HuH-7 (cell line): ENCODE results near the gene PDCD11.
"Not testable (repeated sequence)": the region's sequence is repeated elsewhere in the genome, so short reads cannot be mapped to it uniquely, and the experiment has no call there.

Source experiments
- DNase-seq: peaks from one replicate; pipeline ENCODE4 v3.0.0; 2011; ENCODE audit warnings: low spot score

PDCD11 gene

GRCh38 chr10:103416436-103417147 lies 20.2 kb downstream of the PDCD11 start:
- DNase-seq, result peak; percentile 42

DNA sequence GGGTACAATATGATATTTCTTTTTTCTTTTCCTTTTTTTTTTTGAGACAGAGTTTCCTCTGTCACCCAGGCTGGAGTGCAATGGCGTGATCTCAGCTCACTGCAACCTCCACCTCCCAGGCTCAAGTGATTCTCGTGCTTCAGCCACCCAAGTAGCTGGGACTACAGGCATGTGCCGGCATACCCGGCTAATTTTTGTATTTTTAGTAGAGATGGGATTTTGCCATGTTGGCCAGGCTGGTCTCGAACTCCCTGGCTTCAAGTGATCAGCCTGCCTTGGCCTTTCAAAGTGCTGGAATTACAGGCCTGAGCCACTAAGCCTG lies 20.7 kb downstream of the PDCD11 start:
- not testable (repeated sequence) for DNase-seq

- no peak for DNase-seq
Measured at GRCh38 chr10:103417601-103418000, 21.2 kb downstream of the PDCD11 start.

DNA sequence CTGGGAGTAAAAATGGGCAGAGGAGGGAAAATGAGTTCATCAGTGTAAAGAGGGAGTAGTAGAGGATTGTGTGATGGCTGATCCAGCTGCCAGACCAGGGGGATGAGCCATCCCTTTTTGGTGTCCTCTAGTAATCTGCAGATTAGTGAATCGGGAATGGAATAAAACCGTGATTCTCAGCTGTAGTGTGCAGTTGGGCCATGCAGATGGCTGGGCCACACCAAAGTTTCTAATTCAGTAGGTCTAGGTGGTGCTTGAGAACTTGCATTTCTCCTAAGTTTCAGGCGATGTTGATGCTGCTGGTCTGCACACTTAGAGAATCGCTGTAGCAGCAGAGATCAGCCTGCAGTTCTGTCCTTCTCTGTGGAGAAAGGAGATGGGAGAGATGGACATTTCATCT lies 22.7 kb downstream of the PDCD11 start:
- DNase-seq, result no peak

GRCh38 chr10:103423748-103424147 lies 27.3 kb downstream of the PDCD11 start:
- DNase-seq, result no peak

DNA sequence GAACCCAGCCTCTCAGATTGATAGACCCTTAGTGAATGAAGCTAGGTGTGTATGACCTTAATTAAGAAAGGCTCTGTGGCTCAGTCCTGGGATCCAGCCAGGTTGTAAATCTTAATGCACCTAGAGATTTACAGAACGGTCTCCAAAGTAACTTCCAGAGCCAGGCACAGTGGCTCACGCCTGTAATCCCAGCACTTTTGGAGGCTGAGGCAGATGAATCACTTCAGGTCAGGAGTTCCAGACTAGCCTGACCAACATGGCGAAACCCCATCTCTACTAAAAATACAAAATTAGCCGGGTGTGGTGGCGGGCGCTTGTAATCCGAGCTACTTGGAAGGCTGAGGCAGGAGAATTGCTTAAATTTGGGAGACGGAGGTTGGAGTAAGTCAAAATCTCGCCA lies 31.4 kb downstream of the PDCD11 start:
- no peak for DNase-seq

DNA sequence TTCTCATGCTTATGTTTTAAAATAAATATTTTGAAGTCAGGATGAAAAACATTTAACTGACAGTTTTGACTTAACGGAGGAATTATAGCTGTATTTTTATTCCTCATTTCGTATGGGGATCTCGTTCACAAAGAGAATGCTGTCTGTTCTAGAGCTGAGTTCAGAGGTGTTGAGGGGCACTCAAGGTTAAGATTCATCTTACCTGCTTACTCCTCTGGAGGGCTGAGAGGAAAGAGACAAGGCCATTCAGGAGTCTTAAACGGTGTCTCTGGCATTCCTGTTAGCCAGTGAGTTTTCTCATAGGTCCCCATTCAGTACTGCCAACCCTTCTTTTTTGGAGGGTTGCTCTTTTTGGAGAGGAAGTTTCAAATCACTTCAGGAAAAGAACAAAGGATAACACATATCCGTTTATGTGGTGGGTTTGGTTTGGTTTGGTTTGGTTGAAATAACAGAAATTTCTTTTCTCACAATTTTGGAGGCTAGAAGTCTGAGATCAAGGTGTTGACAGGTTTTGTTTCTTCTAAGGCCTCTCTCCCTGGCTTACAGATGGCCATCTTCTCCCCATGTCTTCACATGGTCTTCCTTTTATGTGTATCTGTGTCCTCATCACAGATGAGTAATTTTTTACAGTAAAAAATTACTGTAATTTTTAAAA lies 32.7 kb downstream of the PDCD11 start:
- DNase-seq, result no peak

GRCh38 chr10:103429647-103430046 lies 33.2 kb downstream of the PDCD11 start:
- DNase-seq, result no peak

DNA sequence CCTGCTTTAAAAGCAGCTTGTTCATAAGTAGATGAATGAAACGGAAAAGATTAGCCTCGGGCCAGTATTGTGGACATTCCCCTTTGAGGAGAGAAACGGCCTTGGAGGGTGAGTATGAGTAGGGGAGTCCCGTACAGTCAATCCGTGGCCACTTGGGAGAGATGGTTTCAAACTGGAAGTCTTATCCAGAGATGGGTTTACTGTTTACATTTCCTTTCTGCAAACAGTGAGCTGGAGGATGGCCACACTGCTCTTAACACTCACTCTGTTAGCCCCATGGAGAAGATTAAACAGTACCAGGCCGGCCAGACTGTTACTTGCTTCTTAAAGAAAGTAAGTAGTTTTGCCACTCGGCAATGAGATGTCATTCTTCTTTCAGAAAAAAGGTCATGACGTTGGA lies 35.5 kb downstream of the PDCD11 start:
- no peak for DNase-seq

DNA sequence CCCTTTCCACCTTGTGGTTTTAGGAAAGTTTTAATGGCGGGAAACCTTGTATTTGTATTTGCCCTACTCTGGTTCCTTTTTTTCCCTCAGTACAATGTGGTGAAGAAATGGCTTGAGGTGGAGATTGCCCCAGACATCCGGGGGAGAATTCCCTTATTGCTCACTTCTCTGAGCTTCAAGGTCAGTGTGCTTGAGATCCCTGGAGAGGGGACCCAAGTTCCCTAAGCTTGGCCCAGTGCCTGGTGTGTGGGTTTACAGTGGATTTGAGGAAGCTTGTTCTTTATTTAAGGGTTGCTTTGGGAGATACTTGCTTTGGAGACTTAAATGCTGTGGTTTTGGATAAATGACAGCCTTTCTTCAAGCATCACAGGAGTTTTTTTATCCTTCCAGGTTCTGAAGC lies 37.4 kb downstream of the PDCD11 start:
- no peak for DNase-seq

GRCh38 chr10:103439776-103440175 lies 43.4 kb downstream of the PDCD11 start:
- no peak for DNase-seq

DNA sequence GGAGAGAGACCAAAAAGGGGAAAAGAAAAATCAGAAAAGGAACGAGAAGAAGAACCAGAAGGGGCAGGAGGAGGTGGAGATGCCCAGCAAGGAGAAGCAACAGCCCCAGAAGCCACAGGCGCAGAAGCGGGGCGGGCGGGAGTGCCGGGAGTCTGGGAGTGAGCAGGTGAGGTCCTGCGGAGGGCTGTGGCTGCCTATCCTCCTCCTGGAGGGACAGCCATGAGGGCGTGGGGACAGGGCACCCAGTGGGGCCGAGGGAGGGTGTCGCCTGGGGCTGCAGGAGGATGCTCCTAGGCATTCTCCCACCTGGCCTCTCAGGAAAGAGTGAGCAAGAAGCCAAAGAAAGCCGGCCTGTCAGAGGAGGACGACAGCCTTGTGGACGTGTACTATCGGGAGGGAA lies 44.0 kb downstream of the PDCD11 start:
- no peak for DNase-seq

GRCh38 chr10:103441206-103441605 lies 44.8 kb downstream of the PDCD11 start:
- no peak for DNase-seq

DNA sequence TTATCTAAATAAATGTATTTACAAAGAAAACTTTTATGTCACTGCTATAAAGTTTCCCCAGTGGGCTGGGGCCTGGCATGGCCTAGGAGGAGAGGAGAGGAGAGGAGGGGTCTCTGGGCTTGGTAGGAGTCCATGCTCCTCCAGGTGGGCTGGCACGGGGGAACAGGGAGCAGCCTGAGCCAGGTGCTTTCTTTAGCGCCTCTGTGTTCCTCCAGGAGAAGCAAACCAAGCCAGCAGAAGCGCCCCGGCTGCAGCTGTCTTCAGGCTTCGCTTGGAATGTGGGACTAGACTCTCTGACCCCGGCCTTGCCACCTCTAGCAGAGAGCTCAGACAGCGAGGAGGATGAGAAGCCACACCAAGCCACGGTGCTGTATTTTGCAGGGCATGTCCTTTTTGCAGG lies 45.2 kb downstream of the PDCD11 start:
- DNase-seq, result no peak

DNA sequence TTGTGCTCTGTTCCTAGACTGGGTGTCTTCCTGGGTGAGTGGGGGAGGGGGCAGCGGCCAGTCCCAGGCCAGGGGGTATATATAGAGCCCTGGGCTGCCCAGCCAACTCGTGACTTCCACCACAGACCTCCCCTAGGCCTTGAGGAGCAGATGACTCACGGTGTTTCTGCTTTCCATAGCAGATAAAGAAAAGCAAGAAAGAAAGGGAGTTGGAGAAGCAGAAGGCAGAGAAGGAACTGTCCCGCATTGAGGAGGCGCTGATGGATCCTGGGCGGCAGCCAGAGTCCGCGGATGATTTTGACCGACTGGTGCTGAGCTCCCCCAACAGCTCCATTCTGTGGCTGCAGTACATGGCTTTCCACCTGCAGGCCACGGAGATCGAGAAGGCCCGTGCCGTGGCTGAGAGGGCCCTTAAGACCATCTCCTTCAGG lies 45.6 kb downstream of the PDCD11 start:
- DNase-seq, result no peak

- DNase-seq, result no peak
Measured at GRCh38 chr10:103443475-103444185, 47.2 kb downstream of the PDCD11 start.

DNA sequence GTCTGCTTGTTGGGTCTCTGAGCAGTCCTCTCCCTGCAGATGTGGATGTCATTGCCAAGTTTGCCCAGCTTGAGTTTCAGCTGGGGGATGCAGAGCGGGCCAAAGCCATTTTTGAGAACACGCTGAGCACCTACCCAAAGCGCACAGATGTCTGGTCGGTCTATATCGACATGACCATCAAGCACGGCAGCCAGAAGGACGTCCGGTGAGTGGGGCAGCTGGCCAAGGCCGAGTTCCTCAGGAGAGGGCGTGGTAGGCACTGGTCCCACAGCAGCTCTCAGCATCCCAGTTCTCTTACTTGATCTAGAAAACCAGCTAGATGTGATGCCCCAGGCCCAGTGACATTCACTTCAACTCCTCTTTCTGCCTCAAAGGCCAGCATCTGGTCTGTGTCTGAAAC lies 48.1 kb downstream of the PDCD11 start:
- no peak for DNase-seq

DNA sequence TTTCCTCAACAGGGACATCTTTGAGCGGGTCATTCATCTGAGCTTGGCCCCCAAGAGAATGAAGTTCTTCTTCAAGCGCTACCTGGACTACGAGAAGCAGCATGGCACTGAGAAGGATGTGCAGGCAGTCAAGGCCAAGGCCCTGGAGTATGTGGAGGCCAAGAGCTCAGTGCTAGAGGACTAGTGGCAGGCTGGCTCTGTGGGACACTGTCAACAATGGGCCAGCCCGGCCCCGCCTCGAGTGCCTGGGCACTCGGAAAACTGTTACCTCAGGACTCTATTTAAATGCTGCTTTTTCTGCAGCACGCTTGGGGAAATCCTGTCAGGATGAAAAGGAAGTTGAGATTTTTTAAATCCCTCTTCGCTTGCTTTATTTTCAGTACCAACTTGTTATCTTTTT lies 48.9 kb downstream of the PDCD11 start:
- DNase-seq, result no peak

DNA sequence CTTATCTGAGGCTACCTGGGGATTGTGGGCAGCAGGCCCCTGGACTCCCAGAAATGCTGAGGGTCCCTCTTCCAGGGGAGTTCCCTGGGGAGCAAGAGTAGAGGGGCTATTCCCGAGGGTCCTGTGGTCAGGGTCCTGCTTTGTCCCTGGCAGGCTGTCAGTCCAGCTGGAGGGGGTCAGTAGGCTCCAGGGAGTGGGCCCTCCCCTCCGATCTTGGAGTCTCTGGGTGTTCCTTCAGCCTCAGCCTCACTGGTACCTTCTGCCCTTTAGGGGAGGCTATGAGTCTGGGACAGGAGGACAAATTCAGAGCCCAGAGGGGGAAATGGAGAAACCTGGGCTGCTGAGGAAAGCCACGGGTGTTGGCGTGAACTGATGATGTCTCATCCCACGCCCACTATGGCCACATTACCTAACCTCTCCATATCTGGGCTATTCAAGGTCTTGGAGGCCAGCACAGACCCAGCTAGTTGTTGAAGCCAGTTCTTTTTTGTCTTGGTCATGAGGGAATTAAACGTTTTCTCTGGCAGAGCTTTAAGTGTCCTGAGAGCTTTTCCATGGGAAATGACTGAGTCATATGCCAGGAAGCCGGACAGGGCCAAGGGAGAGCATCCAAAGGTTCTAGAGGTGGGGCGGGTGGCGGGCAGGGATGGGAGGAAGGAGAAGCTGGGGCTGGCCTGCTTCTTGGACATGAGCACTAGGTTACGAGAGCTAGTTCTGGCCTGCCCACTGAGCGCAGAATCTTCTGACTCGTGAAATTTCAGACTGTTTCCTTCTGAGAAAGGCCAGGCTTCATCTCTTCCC lies 49.5 kb downstream of the PDCD11 start:
- no peak for DNase-seq

- DNase-seq, result no peak
Measured at GRCh38 chr10:103447187-103447586, 50.8 kb downstream of the PDCD11 start.

DNA sequence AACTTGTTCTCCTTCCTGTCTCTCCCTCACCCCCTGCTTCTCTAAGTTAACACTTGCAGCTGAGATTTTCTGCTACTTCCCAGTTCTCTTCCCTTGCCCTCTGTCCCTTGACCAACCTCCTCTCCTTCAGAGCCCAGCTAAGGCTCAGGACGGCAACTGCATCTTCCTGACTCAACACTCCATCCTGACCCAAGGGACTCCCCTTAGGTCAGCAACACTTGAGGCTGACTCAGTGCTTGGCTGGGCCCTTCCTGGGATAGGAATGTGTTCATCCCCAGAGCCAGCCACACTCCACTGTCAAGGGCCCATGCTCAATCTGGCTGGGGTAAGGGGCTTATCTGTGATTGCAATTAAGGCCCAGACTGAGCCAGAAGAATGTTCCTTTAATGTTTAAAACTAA lies 52.3 kb downstream of the PDCD11 start:
- DNase-seq, result no peak
